Superior temporal gyrus (tissue), 1 donor: Measurements from ENCODE around the gene SLC8A2.

Experiments used
- DNase-seq: peaks from one replicate; pipeline ENCODE4 v3.0.0-alpha.2; 2016; ENCODE audit errors: extremely low spot score

Gene SLC8A2

DNA sequence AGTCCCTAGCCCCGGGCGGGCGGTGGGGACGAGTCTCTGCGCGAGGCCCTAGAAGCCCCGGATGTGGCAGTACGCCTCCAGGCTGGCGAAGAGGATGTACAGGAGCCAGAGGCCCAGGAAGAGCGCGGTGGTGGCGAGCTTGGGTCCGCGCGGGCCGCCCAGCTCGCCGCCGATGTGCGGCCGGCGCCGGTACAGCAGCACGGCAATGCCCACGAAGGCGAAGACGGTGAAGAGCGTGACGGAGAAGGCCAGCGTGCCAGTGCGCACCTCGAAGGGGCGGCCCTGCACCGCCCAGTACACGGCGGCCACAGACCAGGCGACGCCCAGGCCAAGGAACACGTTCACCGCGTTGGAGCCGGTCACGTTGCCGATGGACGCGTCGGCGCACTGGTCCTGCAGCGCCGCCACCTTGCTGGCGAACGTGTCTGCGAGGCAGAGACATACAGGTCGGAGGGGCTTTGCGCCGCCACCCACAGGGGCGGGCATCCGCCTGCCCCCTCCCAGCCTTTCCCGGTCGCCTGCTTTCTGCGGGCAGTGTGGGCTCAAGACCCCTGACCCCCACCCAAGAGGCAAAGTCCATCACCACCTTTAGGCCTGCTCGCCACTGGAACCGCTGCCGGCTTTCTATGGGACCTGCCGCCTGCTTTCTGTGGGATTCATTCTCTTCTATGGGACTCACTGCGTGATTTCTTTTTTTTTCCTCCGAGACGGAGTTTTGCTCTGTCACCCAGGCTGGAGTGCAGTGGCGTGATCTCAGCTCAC is 41.5 kb downstream of the SLC8A2 start:
- DNase-seq: no peak

DNA sequence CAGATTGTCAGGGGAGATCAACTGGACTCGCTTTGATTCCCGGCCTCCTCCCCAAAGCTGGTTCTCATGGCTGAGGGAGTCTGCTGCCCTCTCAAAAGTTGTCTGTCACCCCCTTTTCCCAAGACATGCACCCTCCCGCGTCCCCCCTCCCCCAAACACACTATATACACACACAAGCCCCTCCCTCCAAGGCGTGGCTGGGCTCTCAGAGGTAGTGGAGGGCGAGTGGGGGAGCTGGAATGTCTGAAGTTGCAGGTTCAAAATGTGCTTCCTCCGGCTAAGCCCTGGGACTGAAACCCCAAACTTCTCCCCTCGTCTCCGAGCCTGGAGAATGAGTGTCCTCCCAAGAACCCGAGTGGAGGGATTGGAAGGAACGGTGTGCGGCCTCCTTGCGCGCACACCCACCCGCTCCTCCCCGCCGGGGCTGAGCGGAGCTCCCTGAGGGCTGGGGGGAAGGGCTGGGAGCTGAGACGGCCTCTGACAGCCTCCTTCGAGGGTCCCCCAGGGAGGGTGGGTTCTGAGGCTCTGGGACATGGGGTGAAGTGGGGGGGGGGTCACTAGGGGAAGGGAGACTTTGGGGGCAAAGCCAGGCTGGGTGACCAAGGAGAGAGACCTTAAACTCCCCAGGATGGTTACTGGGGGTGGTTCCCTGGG is 42.4 kb downstream of the SLC8A2 start:
- DNase-seq: no peak

DNA sequence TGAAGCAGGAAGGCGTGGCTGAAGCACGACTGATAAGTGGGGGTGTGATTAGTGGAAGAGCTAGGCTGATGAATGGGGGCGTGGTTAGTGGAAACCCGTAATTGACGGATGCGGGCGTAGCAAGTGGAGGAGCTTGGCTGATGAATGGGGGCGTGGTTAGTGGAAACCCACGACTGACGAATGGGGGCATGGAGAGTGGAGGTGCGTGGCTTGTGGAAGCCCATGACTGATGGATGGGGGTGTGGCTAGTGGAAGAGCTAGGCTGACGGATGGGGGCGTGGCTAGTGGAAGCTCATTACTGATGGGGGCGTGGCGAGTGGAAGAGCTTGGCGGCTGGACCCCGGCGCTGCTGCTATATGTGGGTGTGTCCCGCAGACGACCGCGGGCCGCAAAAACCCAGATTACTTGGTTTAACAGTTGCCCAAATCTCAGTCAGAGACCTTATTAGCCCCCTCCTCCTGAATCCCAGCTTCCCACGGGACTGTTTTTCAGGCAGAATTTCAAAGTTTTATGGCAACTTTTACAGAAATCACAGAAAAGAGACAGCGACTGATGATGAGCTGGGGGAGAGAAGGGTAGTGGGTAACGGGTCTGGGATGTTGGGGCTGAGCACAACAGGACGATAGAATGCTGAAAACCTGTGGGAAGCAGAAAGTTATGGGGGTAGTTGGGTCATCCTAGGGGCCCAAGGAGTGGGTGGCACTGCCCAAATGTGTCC is 43.4 kb downstream of the SLC8A2 start:
- peak; percentile 90 for DNase-seq

DNA sequence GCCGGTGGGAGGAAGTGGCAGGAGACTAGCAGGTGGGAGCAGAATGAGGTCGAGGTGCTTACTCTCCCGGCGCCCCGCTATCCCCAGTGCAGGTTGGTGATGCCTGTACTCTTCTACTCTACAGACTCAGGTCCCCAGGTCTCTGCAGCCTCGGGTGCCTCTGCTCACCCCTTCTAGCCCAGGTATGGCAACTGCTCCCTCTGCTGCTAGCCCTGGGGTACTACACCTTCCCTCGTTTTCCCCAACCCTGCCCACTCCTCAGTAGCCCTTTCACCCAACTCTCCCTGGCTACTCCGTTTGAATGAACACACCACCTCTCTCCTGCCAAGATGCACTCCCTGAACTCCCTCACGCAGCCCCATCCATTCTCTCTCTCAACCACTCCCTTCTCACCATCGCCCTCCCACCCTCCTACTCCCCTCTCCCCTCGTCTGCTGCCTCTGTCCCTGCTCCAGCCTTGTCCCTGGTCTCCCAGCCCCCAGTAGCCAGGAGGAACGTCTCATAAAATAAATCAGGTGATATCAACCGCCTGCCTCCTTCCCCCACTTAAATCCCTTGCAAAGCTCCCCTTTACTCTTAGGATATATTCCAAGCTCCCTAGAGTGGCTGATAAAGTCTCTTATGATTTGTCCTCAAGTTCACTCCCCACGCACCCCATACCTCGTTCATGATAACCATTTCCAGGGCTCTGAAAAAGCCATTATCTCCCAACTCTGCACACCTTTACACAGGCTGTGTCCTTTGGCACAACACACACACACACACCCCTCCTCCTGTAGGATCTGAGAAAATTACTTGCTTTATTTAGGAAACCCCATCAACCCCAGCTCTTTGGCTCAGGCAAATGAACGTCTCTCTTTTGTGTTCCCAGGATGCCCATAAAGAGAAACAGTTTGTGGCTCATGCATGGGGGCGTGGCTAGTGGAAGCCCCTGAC is 44.2 kb downstream of the SLC8A2 start:
- DNase-seq: peak; percentile 68

DNA sequence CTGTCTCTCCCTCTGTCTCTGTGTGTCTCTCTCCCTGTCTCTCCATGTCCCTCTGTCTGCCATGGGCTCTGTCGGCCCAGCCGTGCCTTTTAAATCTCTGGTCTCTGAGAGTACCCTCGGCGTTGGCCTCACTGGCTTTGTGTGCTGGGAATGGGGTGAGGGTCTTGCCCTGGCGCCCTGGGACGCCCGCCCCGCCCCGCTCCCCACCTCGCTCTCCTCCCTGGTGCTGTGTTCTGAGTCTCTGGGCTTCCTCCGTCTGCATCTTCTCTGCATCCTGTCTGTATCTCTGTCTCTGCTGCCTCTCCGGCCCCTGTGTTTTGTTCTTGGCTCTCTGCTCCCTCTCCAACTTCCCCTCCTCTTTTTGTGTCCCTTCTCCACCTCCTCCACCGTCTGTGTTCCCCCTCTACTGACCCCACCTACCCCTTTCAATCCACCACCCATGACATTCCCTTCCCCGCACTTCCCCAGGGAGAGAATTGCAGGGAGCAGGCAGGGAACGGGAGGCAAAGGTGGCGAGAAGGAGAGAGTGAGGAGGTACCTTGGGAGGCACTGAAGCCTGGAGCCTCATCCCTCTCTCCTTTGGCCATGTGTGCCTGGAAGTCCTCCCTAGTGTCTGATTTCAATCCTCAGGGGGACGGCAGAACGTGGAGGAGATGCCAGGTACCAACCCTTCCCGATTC is 48.4 kb downstream of the SLC8A2 start:
- no peak for DNase-seq

DNA sequence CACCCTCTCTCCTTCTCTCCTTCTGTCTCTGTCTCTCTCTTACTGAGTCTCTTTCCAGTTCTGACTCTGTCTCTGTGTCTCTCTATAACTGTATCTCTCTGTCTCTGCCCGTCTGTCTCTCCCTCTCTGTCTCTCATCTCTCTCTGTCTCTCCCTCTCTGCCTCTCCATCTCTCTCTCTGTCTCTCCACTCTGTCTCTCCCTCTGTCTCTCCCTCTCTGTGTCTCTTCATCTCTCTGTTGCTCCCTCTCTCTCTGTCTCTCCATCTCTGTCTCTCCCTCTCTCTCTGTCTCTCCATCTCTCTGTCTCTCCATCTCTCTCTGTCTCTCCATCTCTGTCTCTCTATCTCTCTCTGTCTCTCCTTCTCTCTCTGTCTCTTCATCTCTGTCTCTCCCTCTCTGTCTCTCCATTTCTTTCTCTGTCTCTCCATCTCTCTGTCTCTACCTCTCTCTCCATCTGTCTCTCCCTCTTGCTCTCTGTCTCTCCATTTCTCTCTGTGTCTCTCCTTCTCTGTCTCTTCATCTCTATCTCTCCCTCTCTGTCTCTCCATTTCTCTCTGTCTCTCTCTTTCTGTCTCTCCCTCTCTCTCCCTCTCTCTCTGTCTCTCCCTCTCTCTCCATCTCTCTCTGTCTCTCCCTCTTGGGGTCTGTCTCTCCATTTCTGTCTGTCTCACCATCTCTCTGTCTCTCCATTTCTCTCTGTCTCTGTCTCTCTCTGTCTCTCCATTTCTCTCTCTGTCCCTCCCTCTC is 49.1 kb downstream of the SLC8A2 start:
- DNase-seq: no peak

DNA sequence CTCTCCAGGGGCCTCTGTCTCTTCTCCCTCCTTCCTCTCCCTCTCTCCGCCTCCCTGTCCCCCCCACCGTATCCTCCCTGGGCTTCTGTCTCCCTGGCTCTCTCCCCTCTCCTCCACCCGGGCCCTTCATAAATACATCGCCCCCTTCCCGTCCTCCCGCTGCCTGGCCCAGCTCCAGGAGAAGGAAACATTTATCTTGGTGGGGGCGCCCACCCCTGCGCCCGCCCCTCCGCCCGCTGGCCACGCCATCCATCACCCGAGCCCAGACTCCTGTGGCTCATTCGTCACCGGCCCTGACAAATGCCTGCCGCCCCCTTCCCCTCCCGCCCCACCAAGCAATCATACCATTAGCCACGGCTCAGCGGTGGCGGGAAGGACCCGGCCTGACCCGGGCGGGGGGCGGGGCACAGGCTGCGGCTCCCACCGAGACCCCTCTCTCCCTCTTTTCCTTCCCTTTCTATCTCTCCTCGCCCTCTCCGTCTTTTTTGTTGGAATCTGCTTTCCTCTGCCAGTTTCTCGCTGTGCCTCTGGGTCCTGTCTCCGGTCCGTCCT is 49.8 kb downstream of the SLC8A2 start:
- no peak for DNase-seq

DNA sequence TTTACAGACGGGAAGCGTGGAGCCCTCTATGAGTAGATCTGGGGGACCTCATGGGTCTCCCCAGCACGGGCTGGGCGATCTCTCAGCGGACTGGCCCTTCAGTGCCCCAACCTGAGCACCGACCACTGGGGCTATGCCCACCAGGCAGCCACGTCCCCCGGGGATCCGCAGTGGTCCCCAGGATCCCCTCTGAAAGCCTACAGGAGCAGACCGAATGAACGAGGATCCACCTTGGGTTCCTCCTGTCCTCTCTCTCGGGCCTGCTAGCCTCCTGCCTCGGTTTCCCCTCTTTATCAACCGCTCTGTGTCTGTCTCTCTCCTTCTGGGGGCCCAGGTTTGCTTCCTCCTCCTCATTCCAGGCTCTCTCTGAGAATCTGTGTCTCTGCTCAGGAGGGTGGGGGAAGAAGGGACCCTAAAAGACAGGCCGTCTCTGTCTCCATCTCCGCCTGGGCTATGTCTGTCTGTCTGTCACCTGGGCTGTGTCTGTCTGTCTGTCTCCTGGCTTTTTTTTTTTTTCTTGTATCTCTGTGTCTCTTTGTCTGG is 50.4 kb downstream of the SLC8A2 start:
- DNase-seq: no peak

DNA sequence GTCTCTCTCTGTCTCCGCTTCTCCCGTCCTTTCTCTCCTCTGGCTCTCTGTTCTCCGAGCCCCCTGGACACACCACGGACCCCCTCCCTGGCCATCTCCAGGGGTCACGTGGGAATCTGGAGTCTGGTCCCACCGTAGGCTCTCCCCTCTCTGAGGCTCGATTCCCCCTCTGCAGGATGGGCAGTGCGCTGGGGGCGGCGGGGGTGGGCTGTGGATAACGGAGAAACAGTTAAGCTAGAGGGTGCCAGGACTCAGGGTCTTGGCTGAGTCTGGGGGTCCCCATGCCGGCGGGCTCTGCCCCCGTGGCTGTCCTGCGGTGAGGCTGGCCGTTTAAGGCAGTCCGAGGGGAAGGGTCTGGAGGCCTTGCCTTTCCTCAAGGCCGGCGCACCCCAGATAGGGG is 51.9 kb downstream of the SLC8A2 start:
- DNase-seq: no peak

DNA sequence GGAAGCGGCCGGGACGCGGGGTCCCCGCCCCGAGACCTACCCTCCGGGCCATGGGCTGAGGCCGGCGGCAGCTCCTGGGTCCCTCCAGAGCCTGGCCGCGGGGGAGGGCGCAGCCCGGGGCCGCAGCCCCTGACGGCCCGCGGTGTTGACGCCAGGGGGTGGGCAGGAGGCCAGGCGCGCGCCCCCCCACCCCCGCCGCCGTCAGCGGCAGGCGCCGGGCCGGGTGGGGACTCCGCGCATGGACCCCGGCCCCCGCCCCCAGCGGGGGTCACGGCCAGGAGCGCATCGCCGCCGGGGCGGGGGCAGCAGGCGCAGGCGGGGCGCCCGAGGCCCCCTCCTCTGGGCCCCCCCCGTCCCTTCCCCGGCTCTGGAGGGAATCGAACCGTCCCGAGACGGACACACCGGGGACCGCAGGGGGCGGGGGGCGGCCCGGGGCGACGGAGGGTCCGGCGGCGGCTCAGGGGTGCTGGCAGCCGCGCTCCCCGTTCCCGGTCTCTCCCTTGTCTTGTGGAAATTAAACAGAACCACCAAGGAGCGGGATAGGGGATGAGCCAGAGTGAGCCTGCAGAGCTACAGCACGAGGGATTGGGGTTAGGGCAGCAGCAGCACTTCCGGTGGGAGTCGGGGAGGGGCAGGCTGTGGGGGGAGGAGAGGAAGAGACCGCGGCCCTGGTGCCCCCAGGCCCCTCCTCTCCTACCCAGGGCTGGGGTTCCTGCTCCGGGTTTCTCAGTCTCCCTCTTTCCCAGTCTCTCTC is 52.5 kb downstream of the SLC8A2 start, which contains the start of gene MEIS3:
TSS of gene MEIS3 (minus strand) at position 498 of the 754 bp plus-strand sequence. CDS start at position 52, 446 bp downstream.
- DNase-seq: no peak

DNA sequence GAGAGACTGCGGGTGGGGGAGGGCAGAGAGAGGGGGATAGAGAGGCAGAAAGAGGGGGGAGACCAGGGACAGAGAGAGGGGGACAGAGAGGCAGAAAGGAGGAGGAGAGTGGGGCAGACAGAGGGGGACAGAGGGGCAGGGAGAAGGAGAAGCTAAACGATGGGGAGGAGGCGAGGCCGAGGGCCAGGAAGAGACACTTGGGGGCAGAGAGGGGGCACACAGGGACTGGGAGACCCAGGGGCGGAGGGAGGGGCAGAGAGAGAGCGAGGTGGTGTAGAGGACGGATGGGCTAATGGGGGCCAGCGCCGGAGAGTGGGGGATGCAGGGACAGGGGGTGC is 53.0 kb downstream of the SLC8A2 start:
- no peak for DNase-seq

DNA sequence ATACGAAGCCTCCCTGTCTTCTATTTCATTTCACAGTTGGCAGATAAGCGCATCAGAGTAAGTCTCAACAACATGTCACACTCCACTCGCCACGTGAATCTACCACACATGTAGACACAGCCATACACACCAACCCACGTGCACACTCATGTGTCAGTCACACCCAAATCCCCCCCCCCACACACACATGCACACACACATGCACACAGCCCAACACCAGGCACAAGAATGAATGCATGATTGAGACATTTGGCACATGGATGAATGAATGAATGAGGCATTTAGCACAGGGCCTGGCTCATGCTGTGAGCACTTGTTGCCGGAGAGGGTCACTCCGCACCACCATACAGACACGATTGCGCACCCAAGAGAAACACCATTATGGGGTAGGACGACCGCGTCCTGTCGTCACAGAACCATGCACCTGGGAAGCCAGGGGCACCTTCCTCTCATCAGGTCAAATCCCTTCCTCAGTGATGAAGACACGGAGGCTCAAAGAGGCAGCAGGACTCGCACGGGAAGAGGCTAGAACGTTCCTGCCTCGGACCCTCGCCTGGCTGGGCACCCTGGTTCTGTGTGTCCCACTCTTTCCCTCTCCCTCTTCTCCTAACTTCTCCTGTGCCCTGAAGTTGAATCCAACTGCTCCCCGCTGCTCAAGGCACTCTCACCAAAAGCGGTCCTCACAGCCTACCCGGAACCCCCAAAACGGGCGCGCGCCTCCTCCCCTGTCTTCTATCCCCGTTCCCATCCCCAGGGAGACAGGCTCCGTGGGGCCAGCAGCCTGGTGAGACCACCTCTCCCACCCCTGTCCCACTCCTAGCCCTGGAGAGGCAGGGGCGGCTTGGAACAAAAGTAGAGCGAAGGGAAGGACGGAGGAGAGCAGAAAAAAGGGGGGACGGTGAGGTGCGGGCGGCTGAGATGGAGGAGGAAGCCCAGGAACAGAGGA is 53.7 kb downstream of the SLC8A2 start:
- DNase-seq: peak; percentile 14

DNA sequence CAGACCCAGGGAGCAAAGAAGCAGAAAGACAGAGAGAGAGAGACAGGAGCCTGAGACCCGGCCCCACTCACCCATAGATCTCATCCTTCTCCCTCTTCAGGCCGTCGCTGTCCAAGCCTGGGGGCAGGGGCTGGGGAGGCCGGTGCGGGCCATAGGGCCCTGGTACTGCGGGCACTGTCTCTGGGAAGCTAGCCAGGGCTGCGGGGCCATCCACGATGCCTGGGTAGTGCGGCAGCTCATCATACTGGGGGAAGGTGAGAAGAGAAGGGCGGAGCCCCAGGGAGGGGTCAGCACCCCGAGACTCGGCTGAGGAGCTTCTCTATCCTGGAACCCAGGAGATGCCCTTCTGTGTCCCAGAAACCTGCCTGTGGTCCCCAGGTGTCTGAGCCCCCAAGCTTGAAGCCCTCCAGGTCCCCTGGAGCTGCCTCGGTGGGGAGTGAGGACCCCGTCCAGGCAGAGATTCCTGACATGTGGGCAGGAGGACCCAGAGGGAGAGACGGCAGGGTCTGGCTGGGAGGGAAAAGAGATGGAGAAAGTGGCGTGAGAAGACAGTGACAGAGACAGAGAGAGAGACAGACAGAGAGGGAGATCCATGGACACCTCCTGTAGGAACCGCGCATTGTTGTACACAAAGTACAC is 54.5 kb downstream of the SLC8A2 start:
- no peak for DNase-seq

DNA sequence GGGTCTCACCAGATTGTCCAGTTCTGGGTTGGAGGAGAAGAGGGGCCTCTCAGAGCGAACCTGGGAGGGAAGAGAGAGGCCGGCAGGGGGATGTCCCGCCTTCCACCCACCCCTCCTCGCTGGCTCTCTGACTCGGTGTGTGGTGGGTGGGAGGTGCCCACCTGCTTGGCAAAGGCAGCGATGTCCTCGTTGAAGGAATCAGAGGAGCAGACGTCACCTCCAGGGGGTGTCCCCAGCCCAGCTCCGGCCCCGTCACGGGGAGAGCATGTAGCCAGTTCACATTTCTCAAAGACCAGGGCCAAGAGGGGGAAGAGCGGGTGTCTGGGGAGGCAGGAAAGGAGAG is 55.1 kb downstream of the SLC8A2 start:
- no peak for DNase-seq

DNA sequence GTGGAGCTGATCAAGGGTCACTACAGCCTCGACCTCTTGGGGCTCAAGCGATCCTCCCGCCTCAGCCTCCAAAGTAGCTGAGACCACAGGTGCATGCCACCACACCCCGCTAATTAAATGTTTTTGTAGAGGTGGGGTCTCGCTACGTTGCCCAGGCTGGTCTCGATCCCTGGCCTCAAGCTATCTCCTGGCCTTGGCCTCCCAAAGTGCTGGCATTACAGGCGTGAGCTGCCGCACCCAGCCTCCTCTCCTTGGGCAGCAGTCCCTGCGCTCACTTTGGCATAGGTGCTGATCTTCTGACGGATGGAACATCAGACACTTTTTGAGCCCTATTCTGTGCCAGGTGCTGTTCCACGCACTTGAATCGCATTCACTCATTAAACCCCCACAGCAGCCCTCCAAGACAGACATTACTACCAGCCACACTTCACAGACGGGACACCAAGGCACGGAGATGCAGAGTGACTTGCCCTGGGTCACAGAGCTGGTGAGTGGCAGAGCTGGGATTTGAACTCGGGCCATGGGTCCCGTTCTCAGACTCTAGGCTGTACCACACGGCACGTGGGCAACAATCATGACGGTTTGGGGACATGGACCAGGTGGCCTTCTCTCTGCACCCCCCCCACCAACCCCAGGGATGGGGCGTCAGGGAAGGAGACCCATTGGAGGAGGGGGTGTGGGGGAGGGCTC is 55.6 kb downstream of the SLC8A2 start:
- DNase-seq: no peak

DNA sequence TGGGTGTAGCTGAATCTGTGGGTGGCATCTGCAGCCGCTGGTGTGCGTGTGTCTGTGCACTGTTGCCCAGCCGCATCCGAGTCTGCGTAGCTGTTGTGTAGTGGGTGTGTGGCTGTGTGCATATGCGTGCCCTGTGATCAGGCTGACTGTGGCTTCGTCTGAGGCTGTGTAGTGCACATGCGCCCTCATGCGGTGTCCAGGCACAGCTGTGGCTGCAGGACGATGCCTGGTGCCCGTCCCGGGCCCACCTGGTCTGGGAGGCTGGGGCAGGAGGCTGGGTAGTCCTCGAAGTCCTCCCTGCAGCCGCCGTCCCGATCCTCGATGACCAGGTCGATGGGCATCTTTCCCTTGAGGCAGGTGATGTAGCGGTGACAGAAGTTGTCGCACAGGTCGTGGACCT is 57.2 kb downstream of the SLC8A2 start:
- DNase-seq: peak; percentile 23

DNA sequence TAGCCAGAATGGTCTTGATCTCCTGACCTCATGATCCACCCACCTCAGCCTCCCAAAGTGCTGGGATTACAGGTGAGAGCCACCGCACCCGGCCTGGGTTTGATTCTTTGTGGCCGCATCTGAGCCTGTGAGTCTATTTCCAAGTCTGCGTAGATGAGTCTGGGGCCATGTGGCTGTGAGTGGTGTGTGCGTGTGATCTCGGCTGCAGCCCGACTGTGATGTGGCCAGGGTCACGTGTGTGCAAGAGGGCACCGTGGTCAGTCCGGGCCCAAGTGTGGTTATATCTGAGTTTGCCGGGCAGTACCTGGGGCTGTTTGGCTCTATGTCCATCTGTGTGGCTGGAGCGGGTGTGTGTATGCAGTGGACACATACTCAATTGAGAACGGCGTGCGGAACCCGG is 57.8 kb downstream of the SLC8A2 start:
- DNase-seq: no peak
